OCI-LY1 (cell line): ENCODE measurements around the gene ADTRP.

Source experiments
- H2AFZ ChIP-seq: fragments of 200-600 bp; sonication (generic), shearing (Covaris generic); 2 replicates; pipeline ENCODE4 v1.6.0; 2014; ENCODE audit warnings: antibody characterized with exemption, mild to moderate bottlenecking, low read length
- H3F3A ChIP-seq: fragments of 200-600 bp; sonication (generic), shearing (Covaris generic); 2 replicates; pipeline ENCODE4 v1.6.0; 2014; ENCODE audit warnings: mild to moderate bottlenecking, antibody characterized with exemption, low read length, moderate library complexity; ENCODE audit not compliant: insufficient read depth
- H3K27ac ChIP-seq: fragments of 200-600 bp; sonication (generic); 2 replicates; pipeline ENCODE4 v1.5.1; 2014; ENCODE audit warnings: low read length, mixed run types, mild to moderate bottlenecking, low read depth; ENCODE audit not compliant: poor library complexity, severe bottlenecking
- H3K27me3 ChIP-seq: fragments of 200-600 bp; sonication (generic); 2 replicates; pipeline ENCODE4 v1.6.0; 2014; ENCODE audit warnings: antibody characterized with exemption, mild to moderate bottlenecking, low read length, moderate library complexity; ENCODE audit not compliant: insufficient read depth
- H3K36me3 ChIP-seq: fragments of 200-600 bp; sonication (generic); 2 replicates; pipeline ENCODE4 v1.6.1; 2014; ENCODE audit warnings: mild to moderate bottlenecking, antibody characterized with exemption, low read length, moderate library complexity, mixed read lengths; ENCODE audit not compliant: insufficient read depth
- H3K4me1 ChIP-seq: fragments of 200-600 bp; sonication (generic); 2 replicates; pipeline ENCODE4 v1.5.1; 2014; ENCODE audit warnings: mild to moderate bottlenecking, low read length, moderate library complexity; ENCODE audit not compliant: insufficient read depth, severe bottlenecking
- H3K4me2 ChIP-seq: fragments of 200-600 bp; sonication (generic), shearing (Covaris generic); 2 replicates; pipeline ENCODE4 v1.6.1; 2014; ENCODE audit warnings: low read length
- H3K4me3 ChIP-seq: fragments of 200-600 bp; sonication (generic); 2 replicates; pipeline ENCODE4 v1.5.1; 2014; ENCODE audit warnings: low read length, low read depth, mild to moderate bottlenecking, mixed read lengths; ENCODE audit not compliant: poor library complexity, severe bottlenecking
- H3K79me2 ChIP-seq: fragments of 200-600 bp; shearing (Covaris generic); 2 replicates; pipeline ENCODE4 v1.6.1; 2016; ENCODE audit warnings: mixed run types, low read length, mixed read lengths; ENCODE audit not compliant: insufficient read depth
- H3K9ac ChIP-seq: fragments of 200-600 bp; sonication (generic), shearing (Covaris generic); 2 replicates; pipeline ENCODE4 v1.6.1; 2014; ENCODE audit warnings: mild to moderate bottlenecking, low read length, mixed read lengths
- H3K9me2 ChIP-seq: fragments of 200-600 bp; sonication (generic), shearing (Covaris generic); 2 replicates; pipeline ENCODE4 v1.6.1; 2014; ENCODE audit warnings: low read depth, mild to moderate bottlenecking, low read length, mixed read lengths
- H3K9me3 ChIP-seq: fragments of 200-600 bp; shearing (Covaris generic); 2 replicates; pipeline ENCODE4 v1.6.1; 2014; ENCODE audit warnings: low read length, mixed read lengths
- H4K20me1 ChIP-seq: fragments of 200-600 bp; sonication (generic), shearing (Covaris generic); 2 replicates; pipeline ENCODE4 v1.6.0; 2016; ENCODE audit warnings: mild to moderate bottlenecking, low read length; ENCODE audit not compliant: insufficient read depth
- CTCF ChIP-seq: fragments of 200-600 bp; sonication (generic), shearing (Covaris generic); IDR thresholded peaks from 2 replicates; pipeline ENCODE4 v1.5.1; 2017; ENCODE audit warnings: mild to moderate bottlenecking, antibody characterized with exemption, low read length, moderate library complexity, mixed read lengths
- EZH2 ChIP-seq: fragments of 200-600 bp; sonication (generic), shearing (Covaris generic); IDR thresholded peaks from 2 replicates; pipeline ENCODE4 v1.8.0; 2017; ENCODE audit warnings: borderline replicate concordance, mixed run types, mild to moderate bottlenecking, antibody characterized with exemption, low read length, moderate library complexity, mixed read lengths

ADTRP gene

DNA sequence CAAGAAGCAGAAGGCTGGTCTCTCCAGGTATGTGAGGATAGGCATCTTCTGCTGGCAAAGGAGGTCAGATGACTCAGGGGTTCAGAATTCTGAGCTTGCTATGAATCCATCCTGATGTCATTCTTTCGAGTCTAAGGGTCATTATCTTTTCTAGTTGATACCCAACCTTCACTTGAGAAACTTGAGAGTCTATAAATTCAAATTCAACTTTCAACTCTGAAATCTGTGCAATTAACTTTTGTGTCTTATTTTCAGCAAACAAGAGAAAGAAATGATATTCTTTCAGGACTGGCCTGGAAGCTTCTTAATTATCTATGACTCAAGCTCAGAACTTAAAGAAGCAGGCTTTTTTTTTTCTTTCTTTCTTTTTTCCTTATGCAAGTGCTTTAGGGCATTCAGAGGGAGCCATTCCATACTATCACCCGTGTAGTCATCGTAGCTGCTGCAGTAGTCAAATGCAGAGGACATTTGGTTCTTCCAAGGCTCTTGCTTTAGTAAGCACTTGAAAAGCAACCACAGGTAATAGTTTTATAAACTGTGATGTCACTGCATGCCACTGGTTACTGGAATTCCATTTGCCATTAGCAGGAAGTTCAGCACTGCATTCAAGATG, 93.0 kb downstream of the ADTRP start:
- Histone ChIP-seq H3F3A (no peaks in the 10 kb centered on the region), H3K4me1 (no peaks in the 10 kb centered on the region), H3K36me3 (no peaks in the 10 kb centered on the region), H3K27ac (no peak overlapping the region), H2AFZ (no peak overlapping the region), H3K9me2 (no peaks in the 10 kb centered on the region), H3K4me2 (no peak overlapping the region), H4K20me1 (no peaks in the 10 kb centered on the region), H3K9me3 (0 out of 2 replicates have a peak, but pooled peaks cover 4% of the 10 kb centered on the region), H3K27me3 (no peaks in the 10 kb centered on the region), H3K4me3 (no peak overlapping the region), H3K9ac (no peak overlapping the region), H3K79me2 (no peaks in the 10 kb centered on the region)
- TF ChIP-seq EZH2 (no peak), CTCF (no peak)

GRCh38 chr6:11684901-11685480, 93.6 kb downstream of the ADTRP start:
- no peaks in the 10 kb centered on the region for H3K27me3 ChIP-seq
- no peak overlapping the region for H2AFZ ChIP-seq
- H3K4me2 ChIP-seq = no peak overlapping the region
- no peaks in the 10 kb centered on the region for H4K20me1 ChIP-seq
- no peak overlapping the region for H3K27ac ChIP-seq
- peaks cover 6% of the 10 kb centered on the region; the same call in 1 of the 2 replicates for H3K9me3 ChIP-seq
- no peak overlapping the region for H3K4me3 ChIP-seq
- TF ChIP-seq CTCF (no peak), EZH2 (no peak)
- H3K79me2 ChIP-seq = no peaks in the 10 kb centered on the region
- no peaks in the 10 kb centered on the region for H3K4me1 ChIP-seq
- no peaks in the 10 kb centered on the region for H3K9me2 ChIP-seq
- no peaks in the 10 kb centered on the region for H3F3A ChIP-seq
- no peak overlapping the region for H3K9ac ChIP-seq
- no peaks in the 10 kb centered on the region; the same call in 1 of the 2 replicates for H3K36me3 ChIP-seq

DNA sequence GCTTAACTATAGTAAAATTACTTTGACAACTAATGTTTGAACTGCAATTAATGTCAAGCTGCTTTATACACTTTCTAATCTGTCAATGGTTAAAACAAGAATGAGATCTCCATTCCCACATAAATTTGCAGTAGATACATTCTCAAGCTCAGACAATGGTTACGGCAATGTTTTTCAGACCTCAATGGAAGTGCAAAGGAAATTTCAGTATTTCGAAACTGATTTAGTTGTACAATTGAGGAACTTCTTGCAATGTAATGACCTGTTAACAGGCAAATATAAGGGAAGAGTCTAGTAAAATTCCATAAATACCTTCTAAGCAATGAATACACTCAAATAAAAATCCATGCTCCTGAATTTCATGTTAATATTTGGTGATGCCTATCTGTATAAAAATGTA, 94.7 kb downstream of the ADTRP start:
- TF ChIP-seq EZH2 (no peak), CTCF (no peak)
- peaks cover 6% of the 10 kb centered on the region; the same call in 1 of the 2 replicates for H3K9me3 ChIP-seq

More for the DNA sequence above, 94.7 kb downstream of the ADTRP start:
- no peak overlapping the region for H2AFZ ChIP-seq
- no peaks in the 10 kb centered on the region for H3K27me3 ChIP-seq
- H3K4me1 ChIP-seq = no peaks in the 10 kb centered on the region
- no peak overlapping the region for H3K4me3 ChIP-seq
- no peaks in the 10 kb centered on the region; the same call in 1 of the 2 replicates for H3K36me3 ChIP-seq
- H3K9ac ChIP-seq = no peak overlapping the region
- no peaks in the 10 kb centered on the region for H3K9me2 ChIP-seq
- H4K20me1 ChIP-seq = no peaks in the 10 kb centered on the region
- no peak overlapping the region for H3K4me2 ChIP-seq
- no peak overlapping the region for H3K27ac ChIP-seq
- H3F3A ChIP-seq = no peaks in the 10 kb centered on the region
- no peaks in the 10 kb centered on the region for H3K79me2 ChIP-seq
